ENCODE results near the gene CHI3L2. TPM values are rescaled to one million over a fixed set of nuclear protein-coding genes. Genes with fewer than 3 reads are reported as not detected.

The CHI3L2 gene
- total RNA-seq, 6 donors from 2014 or later: 2.1 to 115 (median 21.3) TPM

GRCh38 chr1:111285879-111286278, 58.4 kb downstream of the CHI3L2 start:
- no peaks in the 10 kb centered on the region for H3K36me3 ChIP-seq
- 69 to 84% methylated on average over 2 of the region's 2 CpGs for WGBS, 2 donors
- DNase-seq (no peak), ATAC-seq (ENCODE audit: low FRiP score in 2 of 2) (no peak)
- H3K27me3 ChIP-seq: no peaks in the 10 kb centered on the region
- peaks cover 0 to 5% (median 0%) of the 10 kb centered on the region in 4 donors for H3K4me1 ChIP-seq
- no peaks in the 10 kb centered on the region for H3K9me3 ChIP-seq
- H3K4me3 ChIP-seq: no peak overlapping the region
- no peak overlapping the region for H3K27ac ChIP-seq
- TF ChIP-seq POLR2AphosphoS5 (IDR thresholded peaks at IDR 0.05) (no peak), EP300 (IDR thresholded peaks at IDR 0.05) (no peak), POLR2A (IDR thresholded peaks at IDR 0.05) (no peak), CTCF (IDR thresholded peaks at IDR 0.05) (no peak)

GRCh38 chr1:111286912-111287311, 59.4 kb downstream of the CHI3L2 start:
- H3K4me1 ChIP-seq: peaks cover 0 to 5% (median 0%) of the 10 kb centered on the region in 4 donors
- no peak overlapping the region for H3K4me3 ChIP-seq
- DNase-seq (no peak), ATAC-seq (ENCODE audit: low FRiP score in 2 of 2) (peak in 1 of 2 donors; percentile 29)
- WGBS, 2 donors: 0 to 49% methylated on average over 1 of the region's 1 CpG
- no peaks in the 10 kb centered on the region for H3K27me3 ChIP-seq
- H3K27ac ChIP-seq: no peak overlapping the region
- no peaks in the 10 kb centered on the region for H3K36me3 ChIP-seq
- TF ChIP-seq POLR2A (IDR thresholded peaks at IDR 0.05) (no peak), EP300 (IDR thresholded peaks at IDR 0.05) (peak in 1 of 4 donors; percentile 72)
- H3K9me3 ChIP-seq: no peaks in the 10 kb centered on the region

- no peak for DNase-seq
- TF ChIP-seq EP300 (IDR thresholded peaks at IDR 0.05) (no peak), CTCF (IDR thresholded peaks at IDR 0.05) (no peak), POLR2AphosphoS5 (IDR thresholded peaks at IDR 0.05) (no peak), POLR2A (IDR thresholded peaks at IDR 0.05) (no peak)
- ATAC-seq (ENCODE audit: low FRiP score in 2 of 2): no peak
- no peaks in the 10 kb centered on the region for H3K27me3 ChIP-seq
- H3K4me3 ChIP-seq: no peak overlapping the region
- 52 to 70% methylated on average over 4 to 5 of the region's 5 CpGs for WGBS, 2 donors
- H3K36me3 ChIP-seq: no peaks in the 10 kb centered on the region
- peaks cover 0 to 5% (median 0%) of the 10 kb centered on the region in 4 donors for H3K4me1 ChIP-seq
- H3K27ac ChIP-seq: no peak overlapping the region
- no peaks in the 10 kb centered on the region for H3K9me3 ChIP-seq
Measured at GRCh38 chr1:111289371-111289770, 61.9 kb downstream of the CHI3L2 start.

- peak in 1 of 2 donors; percentile 19 for ATAC-seq (ENCODE audit: low FRiP score in 2 of 2)
- Histone ChIP-seq H3K27me3 (no peaks in the 10 kb centered on the region), H3K9me3 (no peaks in the 10 kb centered on the region), H3K36me3 (no peaks in the 10 kb centered on the region), H3K4me1 (peaks cover 0 to 5% (median 0%) of the 10 kb centered on the region in 4 donors), H3K4me3 (no peak overlapping the region), H3K27ac (no peak overlapping the region)
- whole genome bisulfite sequencing, 2 donors: 42 to 54% methylated on average over 3 of the region's 3 CpGs
- no peak for DNase-seq
- TF ChIP-seq CTCF (IDR thresholded peaks at IDR 0.05): no peak
- no peak for TF ChIP-seq EP300 (IDR thresholded peaks at IDR 0.05)
- no peak for TF ChIP-seq POLR2A (IDR thresholded peaks at IDR 0.05)
- no peak for TF ChIP-seq POLR2AphosphoS5 (IDR thresholded peaks at IDR 0.05)
Measured at GRCh38 chr1:111290104-111290503, 62.6 kb downstream of the CHI3L2 start.

- Histone ChIP-seq H3K9me3 (no peaks in the 10 kb centered on the region), H3K27ac (no peak within 1 kb of the TSS), H3K27me3 (no peaks in the 10 kb centered on the region), H3K4me3 (no peak within 1 kb of the TSS), H3K4me1 (peaks cover 0 to 5% (median 0%) of the 10 kb centered on the region in 4 donors), H3K36me3 (no peaks in the 10 kb centered on the region)
- WGBS, 2 donors: 32 to 46% methylated on average over 7 of the region's 7 CpGs
- no peak for ATAC-seq (ENCODE audit: low FRiP score in 2 of 2)
- peak in 1 of 2 donors; percentile 84 for DNase-seq
- TF ChIP-seq CTCF (IDR thresholded peaks at IDR 0.05) (no peak), EP300 (IDR thresholded peaks at IDR 0.05) (no peak), POLR2A (IDR thresholded peaks at IDR 0.05) (no peak), POLR2AphosphoS5 (IDR thresholded peaks at IDR 0.05) (no peak)
Measured at GRCh38 chr1:111290630-111291029, 63.1 kb downstream of the CHI3L2 start, which contains the start of gene CHIA. Gene CHIA, plus strand, starts transcription at chr1:111290851. Its CDS starts 19,617 bp downstream, at chr1:111310468.

Small RNA genes lying within 50 kb of the gene (small RNA-seq; reads per million reads assigned to genes)
- 0 reads per million in 4 donors for gene AL355816.1

Other genes starting within 250 kb of the CHI3L2 start
- 10 to 100 TPM; 16.1 to 56.9 (median 40.3) TPM for gene DRAM2, start 87.6 kb upstream of the CHI3L2 start, total RNA-seq
- gene CEPT1, start 87.5 kb upstream of the CHI3L2 start, total RNA-seq: 10 to 100 TPM; 27.2 to 71.7 (median 35.3) TPM
- gene DENND2D, start 27.1 kb upstream of the CHI3L2 start, total RNA-seq: 100 to 1,000 TPM in 1 of 6 donors, 10 to 100 TPM in 5; 44.4 to 154 (median 64.8) TPM
- 100 to 1,000 TPM in 1 of 6 donors, 10 to 100 TPM in 2, 1 to 10 TPM in 2, not detected in 1; 1.1 to 207 (median 18.9) TPM for gene CHIA, start 63.1 kb downstream of the CHI3L2 start, total RNA-seq
- gene OVGP1, start 200.0 kb downstream of the CHI3L2 start, total RNA-seq: 1 to 10 TPM; 1.2 to 4.2 (median 2.5) TPM
- gene WDR77, start 221.5 kb downstream of the CHI3L2 start, total RNA-seq: 10 to 100 TPM; 11.3 to 32.2 (median 22.1) TPM
- gene ATP5PB, start 221.8 kb downstream of the CHI3L2 start, total RNA-seq: 100 to 1,000 TPM in 4 of 6 donors, 10 to 100 TPM in 2; 38.8 to 149 (median 132) TPM
- gene C1orf162, start 246.3 kb downstream of the CHI3L2 start, total RNA-seq: 100 to 1,000 TPM in 1 of 6 donors, 10 to 100 TPM in 5; 31.4 to 114 (median 52.6) TPM

Data from upper lobe of left lung (tissue), 6 donors.